Thyroid gland (tissue), 4 donors: ENCODE data around the gene TRIM16.
"Not testable (repeated sequence)": the region's sequence is repeated elsewhere in the genome, so short reads cannot be mapped to it uniquely, and the experiment has no call there.

Source experiments
- CTCF ChIP-seq, 6 experiments: fragments of 200-600 bp in 3 of 6; fragments of 450-650 bp in 3 of 6; sonication (generic) in 3 of 6; IDR thresholded peaks; one replicate each; pipeline ENCODE4 v1.5.1; 2016 to 2019; ENCODE audit warnings: antibody characterized with exemption in 6 of 6, mild to moderate bottlenecking in 2 of 6, inconsistent platforms in 1 of 6, moderate library complexity in 1 of 6
- POLR2A ChIP-seq, 2 donors: fragments of 450-650 bp; IDR thresholded peaks; one replicate each; pipeline ENCODE4 v1.6.1; 2017; ENCODE audit warnings: antibody characterized with exemption in 2 of 2, mild to moderate bottlenecking in 2 of 2, moderate library complexity in 1 of 2

GRCh38 chr17:15645942-15646312 is 38.2 kb downstream of the TRIM16 start:
- not testable (repeated sequence) for TF ChIP-seq CTCF, POLR2A (IDR thresholded peaks at IDR 0.05)
